A549 (cell line): ENCODE measurements around the gene TMEM59L. TPM values are rescaled to one million over a fixed set of nuclear protein-coding genes. Genes with fewer than 3 reads are reported as not detected.

Experiments
- ATAC-seq, 2 experiments: fragments of 200-7000 bp in 1 of 2; fragments of >200 bp in 1 of 2; cut with Nextera tagmentation in 1 of 2; cut with Tn5 transposase in 1 of 2; 3 replicates each; pipeline versions ENCODE4 v1.8.0 to v1.9.1; 2018 to 2020; ENCODE audit warnings: mild to moderate bottlenecking in 1 of 2, moderate library complexity in 1 of 2
- CTCF ChIA-PET: fragments of 300-600 bp; sonication (Branson Sonifier 250); formaldehyde crosslinking; extraction: SDS; loops from one replicate; lab custom pipeline; 2021; ENCODE audit warnings: antibody characterized with exemption, inconsistent platforms; lab: Yijun Ruan, JAX
- POLR2A ChIA-PET: fragments of 350-600 bp; formaldehyde crosslinking; extraction: SDS; loops from one replicate; lab custom pipeline; 2021; ENCODE audit warnings: antibody characterized with exemption, inconsistent platforms; lab: Yijun Ruan, JAX
- DNase-seq, 2 experiments: peaks; one replicate each; pipeline versions ENCODE4 v3.0.0 to v3.0.0-alpha.2; 2011 to 2016; ENCODE audit warnings: low read depth in 1 of 2, low spot score in 1 of 2
- FAIRE-seq: peaks from 2 replicates; lab custom pipeline; 2011; peaks lifted over from hg19 to GRCh38; lab: Jason Lieb, UNC
- H3K27ac ChIP-seq, 2 experiments: fragments of >200 bp; sonication (Bioruptor Twin); formaldehyde crosslinking; 3 replicates each; pipeline ENCODE4 v1.5.1; 2016 to 2017
- H3K4me1 ChIP-seq: fragments of >200 bp; sonication (Bioruptor Twin); formaldehyde crosslinking; 3 replicates; pipeline ENCODE4 v1.6.1; 2016
- H3K4me2 ChIP-seq: fragments of >200 bp; sonication (Bioruptor Twin); formaldehyde crosslinking; 3 replicates; pipeline ENCODE4 v1.6.1; 2016
- H3K4me3 ChIP-seq: fragments of >200 bp; sonication (Bioruptor Twin); formaldehyde crosslinking; 3 replicates; pipeline ENCODE4 v1.5.1; 2016
- H3K9me3 ChIP-seq: fragments of >200 bp; sonication (Bioruptor Twin); formaldehyde crosslinking; 3 replicates; pipeline ENCODE4 v1.6.1; 2016
- CEBPB ChIP-seq, 2 experiments: fragments of >200 bp in 1 of 2; sonication (Bioruptor Twin) in 1 of 2; formaldehyde crosslinking in 1 of 2; IDR thresholded peaks; 2 replicates each; pipeline ENCODE4 v1.6.1; 2012 to 2016
- CHD2 ChIP-seq: fragments of 150-350 bp; IDR thresholded peaks from 2 replicates; pipeline ENCODE4 v1.6.1; 2014; ENCODE audit warnings: low read length; ENCODE audit not compliant: partially characterized antibody
- EHMT2 ChIP-seq: fragments of 200-600 bp; sonication (generic); IDR thresholded peaks from 2 replicates; pipeline ENCODE4 v1.6.1; 2016; ENCODE audit warnings: antibody characterized with exemption, low read depth, mild to moderate bottlenecking, moderate library complexity
- EP300 ChIP-seq, 2 experiments: fragments of >200 bp; sonication (Bioruptor Twin); formaldehyde crosslinking; IDR thresholded peaks; 2 replicates in 1 of 2; 3 replicates in 1 of 2; pipeline ENCODE4 v1.6.1; 2016 to 2017
- FOSB ChIP-seq: fragments of 250-450 bp; sonication (Bioruptor Pico); IDR thresholded peaks from 2 replicates; pipeline ENCODE4 v1.5.0; 2020; ENCODE audit warnings: mild to moderate bottlenecking, moderate library complexity
- FOSL2 ChIP-seq, 2 experiments: fragments of 450-650 bp in 1 of 2; fragments of >200 bp in 1 of 2; sonication (Bioruptor Twin) in 1 of 2; formaldehyde crosslinking; IDR thresholded peaks; 2 replicates each; pipeline versions ENCODE4 v1.5.0 to v1.6.1; 2016 to 2020; ENCODE audit warnings: mild to moderate bottlenecking in 1 of 2, moderate library complexity in 1 of 2
- HOXA7 ChIP-seq: fragments of 250-450 bp; sonication (Bioruptor Pico); IDR thresholded peaks from 2 replicates; pipeline ENCODE4 v1.5.0; 2020; ENCODE audit warnings: mild to moderate bottlenecking, moderate library complexity
- HOXB13 ChIP-seq: fragments of 250-450 bp; sonication (Bioruptor Pico); IDR thresholded peaks from 2 replicates; pipeline ENCODE4 v1.5.0; 2020; ENCODE audit warnings: low read depth, mild to moderate bottlenecking, moderate library complexity
- HOXB5 ChIP-seq: fragments of 250-450 bp; sonication (Bioruptor Pico); IDR thresholded peaks from 2 replicates; pipeline ENCODE4 v1.5.0; 2020; ENCODE audit warnings: mild to moderate bottlenecking, moderate library complexity
- JUN ChIP-seq, 2 experiments: fragments of >200 bp; sonication (Bioruptor Twin); formaldehyde crosslinking; IDR thresholded peaks; 2 replicates in 1 of 2; 3 replicates in 1 of 2; pipeline ENCODE4 v1.6.1; 2016 to 2017
- JUNB ChIP-seq: fragments of >200 bp; sonication (Bioruptor Twin); formaldehyde crosslinking; IDR thresholded peaks from 2 replicates; pipeline ENCODE4 v1.6.1; 2016
- MAFK ChIP-seq: fragments of 450-650 bp; IDR thresholded peaks from 2 replicates; pipeline ENCODE4 v1.6.1; 2014; ENCODE audit not compliant: partially characterized antibody
- NPAS2 ChIP-seq: fragments of 250-450 bp; sonication (Bioruptor Pico); IDR thresholded peaks from 2 replicates; pipeline ENCODE4 v1.8.0; 2022; ENCODE audit warnings: mild to moderate bottlenecking, moderate library complexity, borderline replicate concordance
- POLR2A ChIP-seq: IDR thresholded peaks from 2 replicates; pipeline ENCODE4 v1.6.1; 2012; ENCODE audit warnings: mild to moderate bottlenecking, low read length
- POLR2AphosphoS2 ChIP-seq: conservative IDR thresholded peaks from 2 replicates; pipeline ENCODE4 v1.6.1; 2012; ENCODE audit warnings: low read length, improper control_type of control experiment, inconsistent platforms
- RAD21 ChIP-seq, 2 experiments: fragments of >200 bp in 1 of 2; sonication (Bioruptor Twin) in 1 of 2; formaldehyde crosslinking in 1 of 2; IDR thresholded peaks in 1 of 2; conservative IDR thresholded peaks in 1 of 2; 2 replicates in 1 of 2; 3 replicates in 1 of 2; pipeline ENCODE4 v1.6.1; 2012 to 2018; ENCODE audit warnings: inconsistent platforms in 1 of 2
- RCOR1 ChIP-seq: fragments of 150-350 bp; IDR thresholded peaks from 2 replicates; pipeline ENCODE4 v1.6.1; 2014; ENCODE audit warnings: antibody characterized with exemption, low read length, low read depth
- RFX5 ChIP-seq: fragments of 450-650 bp; IDR thresholded peaks from 2 replicates; pipeline ENCODE4 v1.7.1; 2014; ENCODE audit warnings: antibody characterized with exemption, mild to moderate bottlenecking, moderate library complexity
- TFCP2L1 ChIP-seq: fragments of 250-450 bp; sonication (Bioruptor Pico); IDR thresholded peaks from 2 replicates; pipeline ENCODE4 v1.5.0; 2021; ENCODE audit warnings: mild to moderate bottlenecking
- ZFP36 ChIP-seq: fragments of 450-650 bp; IDR thresholded peaks from 2 replicates; pipeline ENCODE4 v1.6.1; 2014; ENCODE audit warnings: borderline replicate concordance; ENCODE audit not compliant: partially characterized antibody
- WGBS: methylation state at CpG from one replicate; pipeline ENCODE4 v1.1.6; 2017; ENCODE audit errors: missing lambda C conversion rate; 5-methylcytosine and 5-hydroxymethylcytosine counted together
- polyA plus RNA-seq, 4 experiments: library from polyadenylated mRNA; depleted of rRNA in 3 of 4; stranded (reverse); fragments of >200 nt; fragmentation: RNase III in 1 of 4; extraction: RNeasy Plus Mini Kit Qiagen cat#74134 plus additional on column Dnase treatment in 1 of 4; gene quantifications; 2 replicates in 3 of 4; 3 replicates in 1 of 4; pipeline ENCODE4 v1.2.3, GENCODE V29; 2011 to 2017
- TF ChIP-seq, protein P1 (sequence below): IDR thresholded peaks from 2 replicates; pipeline ENCODE4 v1.6.1; 2012
- TF ChIP-seq, protein P2 (sequence below): fragments of 250-450 bp; sonication (Bioruptor Pico); IDR thresholded peaks from 2 replicates; pipeline ENCODE4 v1.5.0; 2021; ENCODE audit warnings: mild to moderate bottlenecking, moderate library complexity, borderline replicate concordance
- TF ChIP-seq, protein P3 (sequence below): fragments of 200-600 bp; sonication (generic); IDR thresholded peaks from 2 replicates; pipeline ENCODE4 v1.6.1; 2016; ENCODE audit warnings: antibody characterized with exemption, mild to moderate bottlenecking, moderate library complexity
- TF ChIP-seq, protein P4 (sequence below): fragments of 150-350 bp; IDR thresholded peaks from 2 replicates; pipeline ENCODE4 v1.6.1; 2014; ENCODE audit warnings: low read depth, mild to moderate bottlenecking, low read length

Gene TMEM59L
- polyA plus RNA-seq, 2 of the 4 experiments (the other 2 are of a cell fraction): 0.94 to 4.6 TPM

DNA sequence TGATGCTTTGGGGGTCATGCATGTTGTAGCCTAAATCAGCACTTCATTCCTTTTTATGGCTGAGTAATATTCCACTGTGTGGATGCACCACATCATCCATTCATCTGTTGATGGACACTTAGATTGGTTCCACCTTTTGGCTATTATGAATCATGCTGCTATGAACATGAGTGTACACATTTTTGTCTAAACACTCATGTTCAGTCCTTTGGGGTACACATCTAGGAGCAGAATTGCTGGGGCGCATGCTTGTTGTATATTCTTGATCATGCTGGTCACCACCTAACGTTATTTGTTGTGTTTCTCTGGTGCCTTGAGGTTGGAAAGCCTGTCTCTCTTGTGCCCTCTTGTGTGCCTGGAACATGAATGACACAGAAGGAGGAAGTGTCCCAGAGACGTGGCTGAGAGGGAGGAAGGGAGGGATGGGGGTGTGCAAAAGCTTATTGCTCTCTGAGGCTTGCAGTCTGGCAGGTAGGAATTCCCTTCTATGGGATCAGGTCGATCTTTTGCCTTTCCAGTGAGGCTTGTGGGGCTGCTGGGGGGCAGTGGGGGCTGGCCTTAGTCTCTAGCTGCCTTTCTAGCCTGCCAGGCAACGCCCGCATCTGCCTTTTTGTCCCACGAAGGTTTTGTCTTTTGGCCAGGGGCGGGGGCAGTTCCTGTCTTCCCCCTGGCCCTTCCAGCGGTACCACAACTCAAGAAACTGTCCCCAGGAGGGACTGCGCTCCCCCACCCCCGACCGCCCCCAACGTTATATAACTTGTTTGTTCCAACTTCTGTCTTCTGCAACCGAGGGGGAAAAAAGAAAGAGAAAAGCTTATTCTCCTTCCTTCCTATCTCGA is 31.7 kb downstream of the TMEM59L start:
- H3K4me1 ChIP-seq: no peaks in the 10 kb centered on the region
- CTCF ChIA-PET: interaction anchor here (1.3 kb wide), 1 partner anchor 55 kb away, joined by 3 read pairs; no protein-coding TSS in a partner anchor
- no peak for DNase-seq
- WGBS: 79% methylated on average over 15 of the region's 15 CpGs
- no peak overlapping the region for H3K4me2 ChIP-seq
- no peaks in the 10 kb centered on the region for H3K9me3 ChIP-seq
- POLR2A ChIA-PET: no interaction called here
- H3K4me3 ChIP-seq: no peak overlapping the region
- no peak for FAIRE-seq
- TF ChIP-seq, protein P1, sequence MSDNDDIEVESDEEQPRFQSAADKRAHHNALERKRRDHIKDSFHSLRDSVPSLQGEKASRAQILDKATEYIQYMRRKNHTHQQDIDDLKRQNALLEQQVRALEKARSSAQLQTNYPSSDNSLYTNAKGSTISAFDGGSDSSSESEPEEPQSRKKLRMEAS: no peak
- TF ChIP-seq FOSB (CRISPR knock-in tag) (no peak), MAFK (no peak), RCOR1 (no peak), NPAS2 (no peak), EP300 (IDR thresholded peaks at IDR 0.05) (no peak), HOXA7 (CRISPR knock-in tag) (no peak), CHD2 (no peak), HOXB5 (CRISPR knock-in tag) (no peak), EHMT2 (no peak), ZFP36 (no peak)
- TF ChIP-seq, protein P2, sequence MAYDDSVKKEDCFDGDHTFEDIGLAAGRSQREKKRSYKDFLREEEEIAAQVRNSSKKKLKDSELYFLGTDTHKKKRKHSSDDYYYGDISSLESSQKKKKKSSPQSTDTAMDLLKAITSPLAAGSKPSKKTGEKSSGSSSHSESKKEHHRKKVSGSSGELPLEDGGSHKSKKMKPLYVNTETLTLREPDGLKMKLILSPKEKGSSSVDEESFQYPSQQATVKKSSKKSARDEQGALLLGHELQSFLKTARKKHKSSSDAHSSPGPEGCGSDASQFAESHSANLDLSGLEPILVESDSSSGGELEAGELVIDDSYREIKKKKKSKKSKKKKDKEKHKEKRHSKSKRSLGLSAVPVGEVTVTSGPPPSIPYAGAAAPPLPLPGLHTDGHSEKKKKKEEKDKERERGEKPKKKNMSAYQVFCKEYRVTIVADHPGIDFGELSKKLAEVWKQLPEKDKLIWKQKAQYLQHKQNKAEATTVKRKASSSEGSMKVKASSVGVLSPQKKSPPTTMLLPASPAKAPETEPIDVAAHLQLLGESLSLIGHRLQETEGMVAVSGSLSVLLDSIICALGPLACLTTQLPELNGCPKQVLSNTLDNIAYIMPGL (CRISPR knock-in tag): no peak
- TF ChIP-seq, protein P3, sequence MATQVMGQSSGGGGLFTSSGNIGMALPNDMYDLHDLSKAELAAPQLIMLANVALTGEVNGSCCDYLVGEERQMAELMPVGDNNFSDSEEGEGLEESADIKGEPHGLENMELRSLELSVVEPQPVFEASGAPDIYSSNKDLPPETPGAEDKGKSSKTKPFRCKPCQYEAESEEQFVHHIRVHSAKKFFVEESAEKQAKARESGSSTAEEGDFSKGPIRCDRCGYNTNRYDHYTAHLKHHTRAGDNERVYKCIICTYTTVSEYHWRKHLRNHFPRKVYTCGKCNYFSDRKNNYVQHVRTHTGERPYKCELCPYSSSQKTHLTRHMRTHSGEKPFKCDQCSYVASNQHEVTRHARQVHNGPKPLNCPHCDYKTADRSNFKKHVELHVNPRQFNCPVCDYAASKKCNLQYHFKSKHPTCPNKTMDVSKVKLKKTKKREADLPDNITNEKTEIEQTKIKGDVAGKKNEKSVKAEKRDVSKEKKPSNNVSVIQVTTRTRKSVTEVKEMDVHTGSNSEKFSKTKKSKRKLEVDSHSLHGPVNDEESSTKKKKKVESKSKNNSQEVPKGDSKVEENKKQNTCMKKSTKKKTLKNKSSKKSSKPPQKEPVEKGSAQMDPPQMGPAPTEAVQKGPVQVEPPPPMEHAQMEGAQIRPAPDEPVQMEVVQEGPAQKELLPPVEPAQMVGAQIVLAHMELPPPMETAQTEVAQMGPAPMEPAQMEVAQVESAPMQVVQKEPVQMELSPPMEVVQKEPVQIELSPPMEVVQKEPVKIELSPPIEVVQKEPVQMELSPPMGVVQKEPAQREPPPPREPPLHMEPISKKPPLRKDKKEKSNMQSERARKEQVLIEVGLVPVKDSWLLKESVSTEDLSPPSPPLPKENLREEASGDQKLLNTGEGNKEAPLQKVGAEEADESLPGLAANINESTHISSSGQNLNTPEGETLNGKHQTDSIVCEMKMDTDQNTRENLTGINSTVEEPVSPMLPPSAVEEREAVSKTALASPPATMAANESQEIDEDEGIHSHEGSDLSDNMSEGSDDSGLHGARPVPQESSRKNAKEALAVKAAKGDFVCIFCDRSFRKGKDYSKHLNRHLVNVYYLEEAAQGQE: no peak
- TF ChIP-seq, protein P4, sequence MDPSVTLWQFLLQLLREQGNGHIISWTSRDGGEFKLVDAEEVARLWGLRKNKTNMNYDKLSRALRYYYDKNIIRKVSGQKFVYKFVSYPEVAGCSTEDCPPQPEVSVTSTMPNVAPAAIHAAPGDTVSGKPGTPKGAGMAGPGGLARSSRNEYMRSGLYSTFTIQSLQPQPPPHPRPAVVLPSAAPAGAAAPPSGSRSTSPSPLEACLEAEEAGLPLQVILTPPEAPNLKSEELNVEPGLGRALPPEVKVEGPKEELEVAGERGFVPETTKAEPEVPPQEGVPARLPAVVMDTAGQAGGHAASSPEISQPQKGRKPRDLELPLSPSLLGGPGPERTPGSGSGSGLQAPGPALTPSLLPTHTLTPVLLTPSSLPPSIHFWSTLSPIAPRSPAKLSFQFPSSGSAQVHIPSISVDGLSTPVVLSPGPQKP: no peak
- no peak for ATAC-seq
- no peak overlapping the region for H3K27ac ChIP-seq

DNA sequence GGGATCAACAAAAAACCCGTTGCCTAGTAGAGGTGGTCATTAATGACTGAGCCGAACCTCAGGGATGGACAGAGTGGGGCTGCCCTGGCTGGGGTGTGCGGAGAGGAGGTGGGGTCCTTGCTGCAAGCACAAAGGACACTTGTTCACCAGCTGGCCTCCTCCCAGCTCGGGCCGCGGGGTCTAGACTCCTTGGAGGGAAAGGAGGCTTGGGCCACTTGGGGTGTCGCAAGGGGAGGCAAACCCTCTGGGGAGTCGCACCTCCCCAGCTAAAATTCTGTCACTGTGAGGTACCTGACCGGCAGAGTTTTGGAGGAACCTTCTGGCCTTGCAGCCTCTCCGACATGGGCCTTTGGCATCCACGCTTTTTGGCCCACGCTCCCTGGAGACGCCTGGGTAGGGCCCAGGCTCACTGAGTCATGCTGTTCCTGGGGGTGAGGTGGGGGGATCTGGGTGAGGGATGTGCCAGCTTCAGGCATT is 32.4 kb downstream of the TMEM59L start:
- ChIA-PET POLR2A (no interaction called here), CTCF (interaction anchor here (1.3 kb wide), 1 partner anchor 55 kb away, joined by 3 read pairs; no protein-coding TSS in a partner anchor)
- Histone ChIP-seq H3K4me1 (no peaks in the 10 kb centered on the region), H3K9me3 (no peaks in the 10 kb centered on the region), H3K27ac (no peak overlapping the region), H3K4me2 (no peak overlapping the region), H3K4me3 (no peak overlapping the region)
- ATAC-seq (no peak), FAIRE-seq (no peak), DNase-seq (no peak)
- 90% methylated on average over 10 of the region's 13 CpGs for WGBS
- TF ChIP-seq JUNB (no peak), FOSB (CRISPR knock-in tag) (no peak), HOXB13 (no peak), RAD21 (conservative IDR thresholded peaks at IDR 0.05 in 1 of 2, IDR thresholded peaks at IDR 0.05 in 1 of 2) (no peak), JUN (IDR thresholded peaks at IDR 0.05) (no peak), HOXA7 (CRISPR knock-in tag) (no peak), RFX5 (no peak), CEBPB (IDR thresholded peaks at IDR 0.05) (no peak), POLR2AphosphoS2 (no peak), TFCP2L1 (CRISPR knock-in tag) (no peak), POLR2A (no peak), MAFK (no peak), FOSL2 (IDR thresholded peaks at IDR 0.05) (no peak), FOSL2 (CRISPR knock-in tag; IDR thresholded peaks at IDR 0.05) (no peak)
- TF ChIP-seq, protein P3: no peak
